Muscle of back (tissue), 11 donors: ENCODE measurements around the gene ADGRG1. TPM values are rescaled to one million over a fixed set of nuclear protein-coding genes. Genes with fewer than 3 reads are reported as not detected.

Experiments used
- DNase-seq, 3 donors: peaks; one replicate each; pipeline versions ENCODE4 v3.0.0 to v3.0.0-alpha.2; 2013
- polyA plus RNA-seq, 10 donors: library from polyadenylated mRNA; unstranded; fragments of 120-200 nt; gene quantifications; one replicate each; pipeline ENCODE4 v1.2.1, GENCODE V29; 2013; ENCODE audit not compliant: insufficient read length in 10 of 10

The ADGRG1 gene
- polyA plus RNA-seq, 10 donors: 4.4 to 19.3 (median 6.1) TPM

DNA sequence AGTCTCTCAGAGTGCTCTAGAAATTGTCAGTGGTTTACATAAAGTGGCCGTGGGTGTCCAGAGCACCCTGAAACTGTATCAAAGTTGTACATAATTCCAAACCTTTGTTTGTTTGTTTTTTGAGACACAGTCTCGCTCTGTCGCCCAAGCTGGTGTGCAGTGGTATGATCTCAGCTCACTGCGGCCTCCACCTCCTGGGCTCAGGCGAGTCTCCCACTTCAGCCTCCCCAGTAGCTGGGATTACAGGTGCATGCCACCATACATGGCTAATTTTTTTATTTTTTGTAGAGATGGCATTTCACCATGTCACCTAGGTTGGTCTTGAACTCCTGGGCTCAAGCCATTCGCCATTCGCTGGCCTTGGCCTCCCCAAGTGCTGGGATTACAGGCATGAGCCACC lies 24.3 kb upstream of the ADGRG1 start:
- no peak for DNase-seq

- DNase-seq: no peak
Observed at GRCh38 chr16:57606147-57606846, 22.1 kb upstream of the ADGRG1 start.

DNA sequence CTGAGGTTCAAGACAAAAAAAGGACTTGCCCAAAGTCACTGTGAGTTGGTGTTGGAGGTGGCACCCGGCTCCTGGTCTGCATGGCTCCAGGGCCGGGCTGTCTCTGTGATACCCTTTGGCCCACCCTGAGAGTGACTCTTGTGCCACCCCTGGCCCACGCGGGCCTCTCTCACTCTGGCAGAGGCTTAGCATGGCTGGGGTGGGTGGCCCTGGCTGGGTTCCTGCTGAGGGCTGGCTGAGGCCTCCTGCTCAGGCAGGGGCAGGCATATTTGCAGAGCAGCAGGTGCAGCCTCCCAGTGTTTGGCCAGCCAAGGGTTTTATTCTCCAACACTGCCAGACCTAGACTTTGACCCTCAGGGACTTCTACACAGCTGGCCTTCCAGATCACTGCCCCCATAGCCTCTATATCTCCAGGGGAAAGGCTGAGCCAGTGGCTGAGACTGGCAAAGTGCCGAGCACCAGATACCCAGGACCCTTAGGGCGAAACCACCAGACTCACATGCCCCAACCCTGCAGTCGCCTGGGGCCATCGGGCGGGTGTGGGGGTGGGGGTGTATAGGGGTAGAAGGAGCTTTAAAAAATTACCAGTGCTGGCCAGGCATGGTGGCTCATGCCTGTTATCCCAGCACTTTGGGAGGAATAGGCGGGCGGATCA lies 21.5 kb upstream of the ADGRG1 start:
- DNase-seq: no peak

GRCh38 chr16:57607676-57608461 lies 20.6 kb upstream of the ADGRG1 start:
- DNase-seq: no peak

GRCh38 chr16:57608462-57609113 lies 19.8 kb upstream of the ADGRG1 start:
- DNase-seq: no peak

- DNase-seq: peak in 1 of 3 donors; percentile 53
Observed at GRCh38 chr16:57609541-57610401, 18.7 kb upstream of the ADGRG1 start.

DNA sequence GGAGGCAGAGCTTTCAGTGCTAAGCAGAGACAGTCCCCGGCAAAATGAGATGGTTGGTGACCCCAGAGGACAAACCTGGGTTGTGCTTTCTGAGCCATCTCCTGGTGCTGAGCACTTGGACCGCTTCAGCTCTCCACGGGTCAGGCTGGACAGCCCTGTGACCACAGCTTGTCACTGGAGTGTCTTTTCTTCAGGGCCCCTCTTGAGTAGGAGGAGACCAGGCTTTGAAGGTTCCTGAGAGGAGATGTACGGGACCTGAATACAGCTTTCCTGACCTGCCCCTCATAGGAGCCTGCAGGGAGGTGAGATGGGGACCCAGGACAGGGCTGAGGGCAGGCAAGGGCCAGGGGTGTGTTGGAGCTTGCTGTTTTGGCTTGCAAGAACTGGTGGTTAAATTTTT lies 17.8 kb upstream of the ADGRG1 start:
- no peak for DNase-seq

DNA sequence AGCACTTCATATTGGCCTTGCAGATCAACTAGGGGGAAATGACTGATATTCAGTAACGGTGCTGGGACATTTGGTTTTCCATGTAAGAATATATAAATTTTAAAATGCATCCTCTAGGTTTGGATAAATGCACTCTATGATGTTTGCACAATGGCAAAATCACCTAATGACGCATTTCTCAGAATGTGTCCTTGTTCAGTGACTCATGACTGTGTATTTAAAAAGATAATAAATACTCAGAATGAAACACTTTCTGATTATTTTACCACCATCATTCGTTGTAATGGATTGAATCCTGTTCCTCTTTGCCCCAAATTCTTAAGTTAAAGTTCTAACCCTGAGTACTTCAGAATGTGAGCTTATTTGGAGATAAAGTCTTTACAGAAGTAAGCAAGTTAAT lies 17.2 kb upstream of the ADGRG1 start:
- no peak for DNase-seq

GRCh38 chr16:57611706-57612105 lies 16.7 kb upstream of the ADGRG1 start:
- no peak for DNase-seq

DNA sequence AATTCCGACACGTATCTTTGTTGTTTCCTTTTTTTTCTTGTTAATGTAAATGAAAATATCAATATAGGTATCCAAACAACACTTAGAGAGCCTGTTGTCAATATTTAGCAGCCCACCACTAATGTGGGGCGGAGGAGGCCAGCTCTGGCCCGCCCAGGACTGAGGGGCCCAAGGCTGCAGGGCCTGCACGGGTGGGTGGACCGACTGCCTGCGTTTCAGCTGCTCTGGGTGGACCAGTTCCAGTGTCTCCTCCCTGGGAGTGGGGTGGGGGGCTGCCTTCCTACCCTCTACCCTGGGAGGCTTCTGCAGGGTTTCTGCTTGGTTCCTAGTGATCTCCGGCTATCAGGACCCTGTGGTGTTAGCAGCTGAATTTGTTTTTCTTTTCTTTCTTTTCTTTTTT lies 15.9 kb upstream of the ADGRG1 start:
- DNase-seq: no peak

DNA sequence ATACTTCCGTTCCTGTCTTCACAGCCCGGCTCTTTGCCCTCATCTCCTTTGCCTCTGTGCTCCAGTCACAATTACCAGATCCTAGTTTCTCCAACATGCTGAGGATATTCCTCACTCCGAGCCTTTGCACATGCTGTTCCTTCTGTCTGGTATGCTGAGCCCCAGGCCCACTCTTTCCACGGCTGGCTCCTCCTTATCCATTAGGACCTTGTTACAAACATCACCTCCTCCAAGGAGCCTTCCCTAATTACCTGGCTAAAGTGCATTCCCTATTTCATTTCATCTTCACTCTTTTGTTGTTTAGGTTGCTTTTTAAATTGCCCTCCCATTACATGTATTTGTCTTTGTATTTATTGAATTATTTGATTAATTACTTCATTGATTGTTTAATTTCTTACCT lies 14.9 kb upstream of the ADGRG1 start:
- DNase-seq: no peak

DNA sequence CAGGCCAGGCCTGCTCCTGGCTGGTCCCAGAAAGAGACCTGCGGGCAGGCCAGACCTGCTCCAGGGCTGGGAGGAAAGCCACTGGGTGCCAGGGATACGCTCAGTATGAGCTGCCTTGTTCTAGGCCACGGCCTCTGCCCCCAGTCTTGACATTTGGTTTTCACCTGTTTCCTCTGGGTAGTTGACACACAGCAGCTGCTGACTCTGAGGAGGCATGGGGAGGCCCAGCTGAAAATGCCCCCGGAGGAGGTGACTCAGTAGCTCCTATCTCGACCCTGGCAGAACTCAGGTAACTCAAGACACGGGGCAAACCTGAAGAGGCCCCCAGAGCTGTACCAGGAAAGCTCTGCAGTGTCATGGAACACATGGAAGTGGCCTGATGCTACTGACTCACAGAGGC lies 13.9 kb upstream of the ADGRG1 start:
- no peak for DNase-seq

GRCh38 chr16:57614944-57615343 lies 13.5 kb upstream of the ADGRG1 start:
- no peak for DNase-seq

- no peak for DNase-seq
Observed at GRCh38 chr16:57615813-57616212, 12.6 kb upstream of the ADGRG1 start.

DNA sequence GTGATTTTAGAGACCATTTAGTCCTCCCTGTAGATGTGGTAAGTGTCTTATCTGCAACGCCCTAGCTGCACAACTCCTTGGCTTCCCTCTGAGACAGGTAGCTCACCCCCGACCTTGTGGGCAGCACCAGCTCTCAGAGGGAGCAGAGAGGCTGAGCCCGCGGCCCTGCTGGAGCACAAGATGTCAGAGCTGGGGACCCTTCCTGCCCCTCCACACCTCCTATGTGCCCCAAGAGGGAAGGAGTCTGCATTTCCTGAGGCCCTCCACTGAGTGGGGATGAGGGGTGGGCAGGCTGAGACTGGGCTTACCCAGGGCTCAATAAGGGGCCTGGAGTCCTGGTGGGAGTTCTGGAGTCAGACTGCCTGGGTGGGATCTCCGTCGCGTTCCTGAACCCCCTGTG lies 12.2 kb upstream of the ADGRG1 start:
- no peak for DNase-seq

GRCh38 chr16:57616876-57617275 lies 11.6 kb upstream of the ADGRG1 start:
- DNase-seq: no peak

DNA sequence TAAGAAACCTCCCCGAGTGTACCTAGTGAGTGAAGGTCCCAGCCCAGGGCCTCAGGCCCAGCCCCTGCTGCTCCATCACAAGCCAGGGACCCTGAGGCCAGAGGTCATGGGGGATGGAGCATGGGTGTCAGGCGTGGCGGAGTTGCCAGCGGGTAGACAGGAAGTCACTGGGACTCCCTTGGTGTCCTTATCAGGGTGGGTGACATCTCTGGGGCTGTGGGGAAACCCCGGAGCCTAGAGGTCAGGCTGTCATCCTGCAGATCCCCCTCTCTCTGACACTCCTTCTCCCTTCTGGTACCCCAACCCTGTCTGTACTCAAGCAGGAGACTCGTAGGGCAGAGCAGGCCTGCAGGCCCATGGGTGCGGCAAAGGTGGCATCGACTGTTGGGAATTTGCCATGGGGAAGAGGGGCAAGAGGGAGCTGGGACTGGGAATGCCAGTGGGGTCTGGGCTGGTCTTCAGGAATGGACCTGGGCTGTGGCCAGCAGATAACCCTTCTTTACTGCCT lies 10.8 kb upstream of the ADGRG1 start:
- no peak for DNase-seq

DNA sequence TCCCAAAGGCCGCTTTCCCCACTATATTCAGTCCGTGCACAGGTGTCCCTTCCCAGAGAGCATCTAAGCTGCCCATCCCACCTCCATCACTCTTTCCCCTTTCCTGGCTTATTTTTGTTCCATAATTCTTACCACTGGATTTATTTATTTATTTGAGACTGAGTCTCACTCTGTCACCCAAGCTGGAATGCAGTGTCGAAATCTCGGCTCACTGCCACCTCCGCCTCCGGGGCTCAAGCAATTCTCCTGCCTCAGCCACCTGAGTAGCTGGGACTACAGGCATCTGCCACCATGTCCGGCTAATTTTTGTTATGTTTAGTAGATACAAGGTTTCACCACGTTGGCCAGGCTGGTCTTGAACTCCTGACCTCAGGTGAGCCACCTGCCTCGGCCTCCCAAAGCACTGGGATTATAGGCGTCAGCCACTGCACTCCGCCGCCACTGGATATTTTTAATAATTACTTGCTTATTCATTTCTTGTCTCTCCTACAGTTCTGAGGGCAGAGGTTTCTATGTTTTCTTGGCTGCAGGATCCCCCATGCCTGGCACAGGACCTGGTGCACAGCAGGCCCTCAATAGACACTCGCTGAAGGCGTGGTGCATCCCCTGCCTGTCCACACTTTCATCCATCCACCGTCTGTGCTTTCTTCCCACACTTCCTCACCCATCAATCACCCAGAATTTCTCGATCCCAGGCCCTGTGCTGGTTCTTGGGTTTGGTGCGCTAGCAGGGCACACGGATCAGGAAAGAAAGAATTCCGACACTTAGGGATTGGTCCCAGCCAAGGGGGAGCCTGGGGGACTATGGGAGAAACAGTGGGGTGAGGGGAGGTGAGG lies 9.9 kb upstream of the ADGRG1 start:
- DNase-seq: no peak

GRCh38 chr16:57619133-57619605 lies 9.3 kb upstream of the ADGRG1 start:
- DNase-seq: no peak
